ENCODE measurements around the gene CENPQ. TPM values are rescaled to one million over a fixed set of nuclear protein-coding genes. Genes with fewer than 3 reads are reported as not detected.

Gene CENPQ
- total and polyA plus RNA-seq, 2 of the 8 experiments (the other 6 are each of a cell fraction or from before 2014, with no cell fraction given): 9.4 to 19.6 TPM

- TF ChIP-seq MAFK (IDR thresholded peaks at IDR 0.05; ENCODE audit: low read depth, low read length) (no peak), HDAC2 (IDR thresholded peaks at IDR 0.05; ENCODE audit: borderline replicate concordance in 1 of 2, low read depth in 2 of 2, low read length in 2 of 2) (no peak)
Observed at GRCh38 chr6:49522710-49523593, 59.8 kb downstream of the CENPQ start (continued).

Data from H1 (cell line).